ENCODE data around the gene ACYP2. TPM values are rescaled to one million over a fixed set of nuclear protein-coding genes. Genes with fewer than 3 reads are reported as not detected.
"Not testable (repeated sequence)": the region's sequence is repeated elsewhere in the genome, so short reads cannot be mapped to it uniquely, and the experiment has no call there.

Gene ACYP2
- total RNA-seq, 1 experiment from 2014 or later, result 5.0 TPM

GRCh38 chr2:54240515-54241469 lies 125.4 kb downstream of the ACYP2 start:
- no peak for DNase-seq (ENCODE audit: low read depth, low spot score)
- in situ Hi-C loops (cut with HindIII; ENCODE audit: low pct_unique_long_range_greater_than_20kb, low sequenced_read_pairs), result no loop called here

GRCh38 chr2:54247115-54247514 lies 131.7 kb downstream of the ACYP2 start:
- in situ Hi-C loops (cut with HindIII; ENCODE audit: low pct_unique_long_range_greater_than_20kb, low sequenced_read_pairs), result no loop called here
- no peak for DNase-seq (ENCODE audit: low read depth, low spot score)

- in situ Hi-C loops (cut with HindIII; ENCODE audit: low pct_unique_long_range_greater_than_20kb, low sequenced_read_pairs), result no loop called here
- DNase-seq (ENCODE audit: low read depth, low spot score), result no peak
Observed at GRCh38 chr2:54249629-54250028, 134.2 kb downstream of the ACYP2 start.

GRCh38 chr2:54254180-54254579 lies 138.8 kb downstream of the ACYP2 start:
- in situ Hi-C loops (cut with HindIII; ENCODE audit: low pct_unique_long_range_greater_than_20kb, low sequenced_read_pairs), result no loop called here
- no peak for DNase-seq (ENCODE audit: low read depth, low spot score)

- in situ Hi-C loops (cut with HindIII; ENCODE audit: low pct_unique_long_range_greater_than_20kb, low sequenced_read_pairs), result no loop called here
- DNase-seq (ENCODE audit: low read depth, low spot score), result no peak
Observed at GRCh38 chr2:54255230-54256090, 140.0 kb downstream of the ACYP2 start.

GRCh38 chr2:54256091-54256694 lies 140.8 kb downstream of the ACYP2 start, which contains the start of gene TSPYL6:
Gene TSPYL6 (minus strand): TSS chr2:54256229. CDS start chr2:54256151, 78 bp downstream.
- in situ Hi-C loops (cut with HindIII; ENCODE audit: low pct_unique_long_range_greater_than_20kb, low sequenced_read_pairs), result no loop called here
- no peak for DNase-seq (ENCODE audit: low read depth, low spot score)

- in situ Hi-C loops (cut with HindIII; ENCODE audit: low pct_unique_long_range_greater_than_20kb, low sequenced_read_pairs), result no loop called here
- DNase-seq (ENCODE audit: low read depth, low spot score), result no peak
Observed at GRCh38 chr2:54258166-54258565, 142.8 kb downstream of the ACYP2 start.

GRCh38 chr2:54259413-54260240 lies 144.2 kb downstream of the ACYP2 start:
- peak; percentile 39 for DNase-seq (ENCODE audit: low read depth, low spot score)
- in situ Hi-C loops (cut with HindIII; ENCODE audit: low pct_unique_long_range_greater_than_20kb, low sequenced_read_pairs), result no loop called here

- in situ Hi-C loops (cut with HindIII; ENCODE audit: low pct_unique_long_range_greater_than_20kb, low sequenced_read_pairs), result no loop called here
- DNase-seq (ENCODE audit: low read depth, low spot score), result no peak
Observed at GRCh38 chr2:54260241-54260595, 144.8 kb downstream of the ACYP2 start.

GRCh38 chr2:54261537-54261936 lies 146.1 kb downstream of the ACYP2 start:
- in situ Hi-C loops (cut with HindIII; ENCODE audit: low pct_unique_long_range_greater_than_20kb, low sequenced_read_pairs), result no loop called here
- DNase-seq (ENCODE audit: low read depth, low spot score), result no peak

GRCh38 chr2:54262015-54262765 lies 146.8 kb downstream of the ACYP2 start:
- no peak for DNase-seq (ENCODE audit: low read depth, low spot score)
- in situ Hi-C loops (cut with HindIII; ENCODE audit: low pct_unique_long_range_greater_than_20kb, low sequenced_read_pairs), result no loop called here

- DNase-seq (ENCODE audit: low read depth, low spot score); in situ Hi-C loops (cut with HindIII; ENCODE audit: low pct_unique_long_range_greater_than_20kb, low sequenced_read_pairs): not testable (repeated sequence)
Observed at GRCh38 chr2:54265081-54265480, 149.7 kb downstream of the ACYP2 start.

GRCh38 chr2:54267577-54267976 lies 152.2 kb downstream of the ACYP2 start:
- no peak for DNase-seq (ENCODE audit: low read depth, low spot score)
- in situ Hi-C loops (cut with HindIII; ENCODE audit: low pct_unique_long_range_greater_than_20kb, low sequenced_read_pairs), result no loop called here

GRCh38 chr2:54271189-54271588 lies 155.8 kb downstream of the ACYP2 start:
- peak; percentile 75 for DNase-seq (ENCODE audit: low read depth, low spot score)
- in situ Hi-C loops (cut with HindIII; ENCODE audit: low pct_unique_long_range_greater_than_20kb, low sequenced_read_pairs), result no loop called here

GRCh38 chr2:54271843-54272627 lies 156.6 kb downstream of the ACYP2 start:
- in situ Hi-C loops (cut with HindIII; ENCODE audit: low pct_unique_long_range_greater_than_20kb, low sequenced_read_pairs), result no loop called here
- DNase-seq (ENCODE audit: low read depth, low spot score), result no peak

GRCh38 chr2:54274781-54275242 lies 159.4 kb downstream of the ACYP2 start:
- peak; percentile 63 for DNase-seq (ENCODE audit: low read depth, low spot score)
- in situ Hi-C loops (cut with HindIII; ENCODE audit: low pct_unique_long_range_greater_than_20kb, low sequenced_read_pairs), result no loop called here
